ENCODE results near the gene NFKBIA. TPM values are rescaled to one million over a fixed set of nuclear protein-coding genes. Genes with fewer than 3 reads are reported as not detected.

NFKBIA gene
- total and polyA plus RNA-seq, 2 of the 8 experiments (the other 6 are each of a cell fraction or from before 2014, with no cell fraction given): 25.9 to 49.7 TPM

- TF ChIP-seq MAX (IDR thresholded peaks at IDR 0.05): no peak
- no peak for TF ChIP-seq TAF7 (optimal IDR thresholded peaks at IDR 0.05; ENCODE audit: borderline replicate concordance, low read depth, low read length)
- no peak for TF ChIP-seq NANOG (IDR thresholded peaks at IDR 0.05; ENCODE audit: insufficient read depth, low read depth, low read length, poor library complexity, severe bottlenecking)
- no peak for TF ChIP-seq CTBP2 (IDR thresholded peaks at IDR 0.05; ENCODE audit: borderline replicate concordance, insufficient read depth, insufficient read length, low read length)
- TF ChIP-seq NRF1 (IDR thresholded peaks at IDR 0.05; ENCODE audit: low read depth, low read length): no peak
- no peak for TF ChIP-seq TBP (IDR thresholded peaks at IDR 0.05; ENCODE audit: low read depth, low read length)
- TF ChIP-seq YY1 (IDR thresholded peaks at IDR 0.05; ENCODE audit: low read depth, low read length): no peak
- no peak for TF ChIP-seq SP1 (IDR thresholded peaks at IDR 0.05; ENCODE audit: low read depth, low read length)
Measured at GRCh38 chr14:35412272-35413056, 7.9 kb upstream of the NFKBIA start (continued).

All from H1 (cell line).